ENCODE measurements around the gene CNTNAP2.

Gene CNTNAP2

GRCh38 chr7:148107443-148108127 is 1991.0 kb downstream of the CNTNAP2 start:
- DNase-seq (ENCODE audit: low read depth): no peak

- no peak for DNase-seq (ENCODE audit: low read depth)
Observed at GRCh38 chr7:148108381-148108780, 1991.8 kb downstream of the CNTNAP2 start.

DNA sequence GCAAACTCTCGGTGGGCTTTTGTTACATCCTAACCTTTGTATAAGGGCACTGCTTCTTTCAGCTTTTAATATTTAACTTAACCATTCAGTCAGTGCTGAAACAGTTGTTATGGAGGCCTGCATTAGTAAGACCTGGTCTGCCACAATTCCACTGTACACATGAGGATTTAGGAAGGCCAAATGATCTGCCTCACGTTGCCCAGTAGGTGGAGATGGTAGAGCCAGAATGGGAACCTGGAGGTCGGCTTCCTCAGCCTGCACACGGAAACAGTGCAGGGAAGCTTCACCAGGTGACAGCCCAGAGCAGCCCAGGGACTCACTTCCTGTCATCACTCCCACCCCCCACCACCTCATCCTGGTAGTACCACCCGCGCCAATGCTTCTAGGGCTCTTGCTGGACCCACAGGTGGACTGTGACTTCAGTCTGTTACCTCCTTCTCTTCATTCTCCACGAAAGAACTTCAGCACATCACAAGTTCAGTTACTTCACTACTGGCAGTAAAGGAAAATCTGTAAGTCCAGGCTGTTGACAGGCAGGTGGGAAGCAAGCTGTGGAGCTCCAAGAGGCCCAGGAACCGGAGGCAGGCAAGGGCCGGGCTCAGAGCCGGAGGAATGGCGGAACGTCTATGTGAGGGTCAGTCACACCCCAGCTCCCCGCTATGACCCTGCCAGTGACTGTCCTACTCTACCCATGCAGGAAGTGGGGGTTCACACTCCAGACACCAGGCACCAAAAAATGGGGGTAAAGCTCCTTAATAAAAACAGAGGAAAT is 1993.7 kb downstream of the CNTNAP2 start:
- DNase-seq (ENCODE audit: low read depth): no peak

DNA sequence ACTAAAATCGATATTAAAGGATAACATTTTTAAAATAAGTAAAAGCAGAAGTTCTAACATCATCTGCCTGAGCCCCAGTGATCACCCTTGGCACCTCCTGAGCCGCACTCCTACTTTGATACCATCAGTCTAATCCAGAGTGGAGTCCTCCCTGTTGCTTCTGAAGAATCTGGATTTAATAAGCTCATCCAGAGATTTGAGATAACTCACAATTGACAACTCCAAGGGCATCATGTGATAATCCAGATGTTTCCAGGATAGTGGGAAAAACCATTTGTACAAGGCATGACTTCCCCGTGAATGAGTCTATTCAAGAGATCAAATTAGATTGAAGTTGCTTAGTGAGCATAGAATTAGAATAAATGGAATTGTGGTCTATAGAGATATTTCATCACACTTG is 1998.2 kb downstream of the CNTNAP2 start:
- DNase-seq (ENCODE audit: low read depth): no peak

GRCh38 chr7:148115308-148115707 is 1998.7 kb downstream of the CNTNAP2 start:
- DNase-seq (ENCODE audit: low read depth): no peak

DNA sequence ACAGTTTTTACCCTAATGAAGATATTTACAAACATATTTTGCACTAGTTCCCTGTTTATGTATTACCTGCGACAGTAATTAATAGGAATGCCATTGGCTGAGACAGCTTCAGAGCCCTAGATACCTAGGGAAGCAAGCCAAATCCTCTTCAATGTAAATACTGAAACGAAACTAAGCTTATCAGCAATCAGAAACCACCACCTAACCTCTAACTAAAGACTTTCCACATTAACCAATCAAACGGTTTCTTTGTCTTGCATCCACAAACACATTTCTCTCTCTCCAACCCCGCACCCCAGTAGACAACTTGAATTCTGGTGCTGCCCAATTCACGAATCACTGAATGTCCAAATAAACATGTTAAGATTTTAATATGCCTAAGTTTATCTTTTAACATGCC is 1999.6 kb downstream of the CNTNAP2 start:
- no peak for DNase-seq (ENCODE audit: low read depth)

GRCh38 chr7:148116829-148117403 is 2000.3 kb downstream of the CNTNAP2 start:
- DNase-seq (ENCODE audit: low read depth): no peak

- DNase-seq (ENCODE audit: low read depth): no peak
Observed at GRCh38 chr7:148118371-148118770, 2001.8 kb downstream of the CNTNAP2 start.

- no peak for DNase-seq (ENCODE audit: low read depth)
Observed at GRCh38 chr7:148121401-148121800, 2004.8 kb downstream of the CNTNAP2 start.

- DNase-seq (ENCODE audit: low read depth): no peak
Observed at GRCh38 chr7:148121847-148122246, 2005.2 kb downstream of the CNTNAP2 start.

DNA sequence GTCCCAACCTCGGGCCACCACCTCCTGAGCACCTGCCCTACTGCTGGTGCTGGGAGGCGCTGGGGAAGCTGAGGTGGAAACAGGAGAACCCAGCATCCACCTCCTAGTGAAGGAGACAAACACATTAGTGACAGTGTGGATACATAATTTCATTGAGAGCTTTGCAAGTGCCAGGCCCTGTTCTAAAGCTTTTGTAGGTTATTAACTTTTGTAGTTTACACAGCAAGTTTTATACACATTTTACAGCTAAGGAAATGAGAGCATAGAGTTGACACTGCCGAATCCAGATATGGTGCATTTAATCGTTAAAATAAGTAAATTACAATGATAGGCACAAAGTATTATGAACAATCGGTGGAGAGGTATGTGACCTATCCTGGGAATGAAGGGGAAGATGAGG is 2007.9 kb downstream of the CNTNAP2 start:
- no peak for DNase-seq (ENCODE audit: low read depth)

DNA sequence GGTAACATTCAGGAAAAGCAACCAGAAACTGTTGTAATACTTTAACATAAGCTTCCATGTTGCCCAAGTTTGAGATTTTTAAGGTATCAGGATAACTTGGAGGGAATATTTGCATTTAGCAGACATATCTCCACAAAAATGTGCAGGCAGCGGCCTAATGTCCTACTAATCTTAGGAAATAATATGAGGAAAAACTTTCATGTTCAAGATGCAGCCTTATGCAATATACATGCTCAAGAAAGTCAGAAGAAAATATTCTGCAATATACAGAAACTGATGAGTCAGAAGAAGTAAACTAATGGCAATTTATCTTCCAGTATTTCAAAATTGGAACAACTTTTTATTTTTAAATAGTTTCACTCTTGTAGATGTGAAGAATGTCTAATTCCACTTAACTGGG is 2010.8 kb downstream of the CNTNAP2 start:
- DNase-seq (ENCODE audit: low read depth): no peak

GRCh38 chr7:148129023-148129422 is 2012.4 kb downstream of the CNTNAP2 start:
- no peak for DNase-seq (ENCODE audit: low read depth)

DNA sequence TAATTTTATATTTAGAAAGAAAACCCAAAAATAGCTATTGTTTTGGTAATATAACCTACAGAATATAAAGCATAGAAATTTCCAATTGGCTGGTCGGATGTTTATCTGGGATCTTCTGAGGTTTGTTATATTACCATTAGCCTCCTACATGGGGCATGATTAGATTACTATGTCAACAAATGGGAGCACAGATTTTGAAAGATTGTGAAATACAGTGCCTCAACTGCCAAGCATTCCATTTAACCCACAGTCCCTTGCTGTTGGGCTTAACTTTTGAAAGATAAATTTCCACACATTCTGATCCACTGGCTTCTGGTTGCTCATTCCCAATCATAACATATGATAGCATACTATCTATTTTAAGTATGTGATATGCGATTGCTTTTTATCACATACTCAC is 2018.5 kb downstream of the CNTNAP2 start:
- DNase-seq (ENCODE audit: low read depth): peak; percentile 9

GRCh38 chr7:148135997-148136396 is 2019.4 kb downstream of the CNTNAP2 start:
- no peak for DNase-seq (ENCODE audit: low read depth)

DNA sequence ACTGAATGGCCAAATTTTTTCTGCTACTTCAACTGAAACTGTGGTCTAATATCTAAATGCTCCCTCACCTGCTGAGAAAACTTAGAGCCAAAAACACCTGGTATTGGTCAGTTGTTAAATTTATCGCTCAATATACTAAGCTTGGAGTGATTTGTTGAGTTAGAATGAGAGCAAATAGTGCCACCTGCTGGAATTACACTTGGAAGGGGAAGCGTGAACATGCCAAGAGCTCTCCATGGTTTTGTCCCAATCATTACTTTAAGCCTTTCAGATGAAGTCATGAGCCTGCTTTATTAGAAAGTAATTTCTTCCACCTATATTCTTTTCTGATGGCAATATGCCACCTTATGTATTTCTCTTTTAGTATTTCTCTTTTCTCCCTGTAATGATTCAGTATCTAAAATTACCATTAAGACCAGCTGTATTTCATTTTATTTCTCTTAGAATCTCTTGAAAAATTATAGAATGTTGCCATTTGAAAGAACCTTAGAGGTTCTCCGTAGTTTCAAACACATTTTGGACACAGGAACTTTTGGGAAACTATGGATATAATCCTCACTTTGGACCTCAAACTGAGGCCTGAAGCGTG is 2026.2 kb downstream of the CNTNAP2 start:
- no peak for DNase-seq (ENCODE audit: low read depth)

- DNase-seq (ENCODE audit: low read depth): no peak
Observed at GRCh38 chr7:148144827-148145226, 2028.2 kb downstream of the CNTNAP2 start.

DNA sequence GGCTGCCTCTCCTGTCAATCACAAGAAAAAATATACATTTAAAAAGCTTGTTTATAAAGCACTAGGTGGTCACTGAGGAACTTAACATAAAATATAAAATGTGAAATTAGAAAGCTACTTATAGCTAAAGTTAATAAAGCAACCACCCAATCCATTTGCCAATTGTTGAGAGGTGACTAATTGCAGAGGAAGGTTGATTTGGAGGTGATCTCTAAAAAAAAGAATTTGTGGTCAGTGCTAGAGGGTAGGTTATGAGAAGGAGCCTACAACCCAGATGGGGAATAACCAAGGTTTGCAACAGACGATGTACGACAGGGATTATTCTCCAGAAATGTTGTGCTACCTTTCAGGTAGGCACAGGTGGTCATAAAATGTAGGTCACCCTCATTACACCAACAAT is 2029.7 kb downstream of the CNTNAP2 start:
- no peak for DNase-seq (ENCODE audit: low read depth)

GRCh38 chr7:148147438-148147837 is 2030.8 kb downstream of the CNTNAP2 start:
- DNase-seq (ENCODE audit: low read depth): no peak

GRCh38 chr7:148148456-148148855 is 2031.9 kb downstream of the CNTNAP2 start:
- no peak for DNase-seq (ENCODE audit: low read depth)

DNA sequence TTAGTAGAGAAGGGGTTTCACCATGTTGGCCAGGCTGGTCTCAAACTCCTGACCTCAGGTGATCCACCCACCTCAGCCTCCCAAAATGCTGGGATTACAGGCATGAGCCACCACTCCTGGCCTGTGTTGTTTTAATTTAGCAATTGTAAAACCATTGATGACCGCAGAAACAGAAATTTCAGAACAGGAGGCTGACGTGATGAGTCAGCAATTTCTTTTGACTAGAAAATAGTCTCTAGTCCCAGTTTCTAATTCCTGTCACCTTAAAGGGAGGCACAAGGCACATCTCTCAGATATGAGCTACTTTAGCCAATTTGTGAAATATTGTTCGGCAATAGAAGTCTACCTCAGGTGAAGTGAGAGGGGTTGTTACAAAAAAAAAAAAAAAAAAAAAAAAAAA is 2033.1 kb downstream of the CNTNAP2 start:
- no peak for DNase-seq (ENCODE audit: low read depth)

DNA sequence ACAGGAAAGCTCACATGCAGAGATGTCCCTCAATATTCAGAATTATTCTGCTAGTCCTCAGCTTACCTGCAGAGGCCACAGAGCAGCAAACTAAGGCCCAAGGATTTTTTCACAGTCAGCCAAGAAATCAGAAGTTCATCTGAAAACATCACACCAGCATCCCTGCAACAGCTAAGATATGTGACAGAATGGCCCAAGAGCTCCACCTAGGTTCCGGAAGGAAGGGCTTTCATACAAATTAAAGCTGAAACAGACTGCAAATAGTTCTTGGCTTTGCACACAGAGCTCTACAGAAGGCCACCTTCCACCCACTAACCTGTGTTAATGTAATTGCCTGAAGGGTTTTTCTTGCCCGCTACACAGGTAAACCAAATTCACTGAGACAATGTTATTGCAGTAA is 2035.2 kb downstream of the CNTNAP2 start:
- no peak for DNase-seq (ENCODE audit: low read depth)
